ENCODE results near the gene ACRBP.
A peak's percentile ranks its signal among the peaks of the same experiment; 100 is the strongest.
"Not testable (repeated sequence)": the region's sequence is repeated elsewhere in the genome, so short reads cannot be mapped to it uniquely, and the experiment has no call there.

Gene ACRBP

DNA sequence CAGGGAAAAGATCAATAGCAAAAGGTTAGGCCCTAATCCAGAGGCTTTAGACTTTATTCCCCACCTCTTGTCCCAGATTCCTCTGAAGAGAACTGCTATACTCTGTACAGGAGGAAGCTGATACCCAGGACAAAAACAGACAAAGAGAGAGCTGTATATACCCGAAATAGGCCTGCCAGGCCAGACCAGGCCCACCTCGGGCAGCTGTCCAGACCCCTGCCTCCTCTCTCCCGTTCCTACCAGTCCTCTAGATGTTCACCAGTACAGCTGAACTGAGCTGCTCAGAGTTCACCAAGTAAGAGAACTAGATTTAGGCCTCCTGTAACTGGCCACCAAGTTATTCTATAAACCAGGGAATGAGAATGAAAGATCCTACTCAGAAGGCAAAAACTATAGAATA lies 44.7 kb downstream of the ACRBP start:
- TF ChIP-seq, protein P1, sequence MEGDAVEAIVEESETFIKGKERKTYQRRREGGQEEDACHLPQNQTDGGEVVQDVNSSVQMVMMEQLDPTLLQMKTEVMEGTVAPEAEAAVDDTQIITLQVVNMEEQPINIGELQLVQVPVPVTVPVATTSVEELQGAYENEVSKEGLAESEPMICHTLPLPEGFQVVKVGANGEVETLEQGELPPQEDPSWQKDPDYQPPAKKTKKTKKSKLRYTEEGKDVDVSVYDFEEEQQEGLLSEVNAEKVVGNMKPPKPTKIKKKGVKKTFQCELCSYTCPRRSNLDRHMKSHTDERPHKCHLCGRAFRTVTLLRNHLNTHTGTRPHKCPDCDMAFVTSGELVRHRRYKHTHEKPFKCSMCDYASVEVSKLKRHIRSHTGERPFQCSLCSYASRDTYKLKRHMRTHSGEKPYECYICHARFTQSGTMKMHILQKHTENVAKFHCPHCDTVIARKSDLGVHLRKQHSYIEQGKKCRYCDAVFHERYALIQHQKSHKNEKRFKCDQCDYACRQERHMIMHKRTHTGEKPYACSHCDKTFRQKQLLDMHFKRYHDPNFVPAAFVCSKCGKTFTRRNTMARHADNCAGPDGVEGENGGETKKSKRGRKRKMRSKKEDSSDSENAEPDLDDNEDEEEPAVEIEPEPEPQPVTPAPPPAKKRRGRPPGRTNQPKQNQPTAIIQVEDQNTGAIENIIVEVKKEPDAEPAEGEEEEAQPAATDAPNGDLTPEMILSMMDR (conservative IDR thresholded peaks at IDR 0.05; ENCODE audit: low read depth), result no peak
- ChIA-PET CTCF (interaction anchor here (0.6 to 0.9 kb wide), 3 partner anchors 11 to 48 kb away, joined by 4 to 6 read pairs (median 4); no protein-coding TSS in a partner anchor), POLR2A (ENCODE audit: low non-redundant PET) (no interaction called here)
- H3K27ac ChIP-seq, result peak overlapping the region; percentile 65; the same call in 1 of the 2 replicates
- DNase-seq (ENCODE audit: low spot score), result no peak

GRCh38 chr12:6595673-6596072 lies 51.6 kb downstream of the ACRBP start:
- ChIA-PET CTCF (interaction anchor here (0.6 to 0.7 kb wide), 2 partner anchors 26 to 1398 kb away, joined by 3 to 5 read pairs; no protein-coding TSS in a partner anchor), POLR2A (ENCODE audit: low non-redundant PET) (interaction anchor here (0.6 kb wide), 1 partner anchor 44 kb away, joined by 4 read pairs; no protein-coding TSS in a partner anchor)
- not testable (repeated sequence) for DNase-seq (ENCODE audit: low spot score); H3K27ac ChIP-seq

DNA sequence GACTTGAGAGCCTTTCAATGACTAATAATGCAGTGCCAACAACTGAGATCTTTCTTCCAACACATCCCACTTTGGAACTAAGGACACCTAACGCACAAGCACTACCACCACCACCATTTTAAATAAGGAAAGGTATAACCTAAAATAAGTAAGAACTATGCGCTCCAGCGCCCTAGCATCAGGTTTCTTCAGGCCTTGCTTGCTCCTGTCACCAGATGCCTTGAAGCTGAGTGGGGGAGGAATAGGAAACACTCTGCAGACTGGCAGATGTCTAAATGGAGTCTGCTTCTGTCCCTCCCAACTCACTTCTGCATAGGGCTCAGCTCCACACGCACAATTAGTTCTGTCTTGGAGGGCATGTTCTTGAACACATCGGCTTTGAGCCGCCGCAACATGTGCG lies 55.1 kb downstream of the ACRBP start:
- ChIA-PET CTCF (interaction anchor here (0.7 kb wide), 1 partner anchor 8 kb away, joined by 3 read pairs; no protein-coding TSS in a partner anchor), POLR2A (ENCODE audit: low non-redundant PET) (interaction anchor here (0.5 kb wide), 1 partner anchor 20 kb away, joined by 3 read pairs; no protein-coding TSS in a partner anchor)
- TF ChIP-seq, protein P1 (conservative IDR thresholded peaks at IDR 0.05; ENCODE audit: low read depth), result no peak
- no peak overlapping the region for H3K27ac ChIP-seq
- DNase-seq (ENCODE audit: low spot score), result no peak
